Stimulated activated CD4-positive, alpha-beta T cell treated with anti-CD3 and anti-CD28 coated beads, Interleukin-12 subunit alpha, Interleukin-12 subunit beta, amount 100 ng/mL, for 4 hours (primary cell): ENCODE measurements around the gene RIMBP2.

Experiments used
- DNase-seq: peaks from one replicate; pipeline ENCODE4 v3.0.0-alpha.2; 2020

RIMBP2 gene

GRCh38 chr12:130347588-130347987, 368.5 kb downstream of the RIMBP2 start:
- no peak for DNase-seq
